Loucy (cell line): ENCODE results near the gene MS4A10.

Source experiments
- H2AFZ ChIP-seq: fragments of 200-600 bp; sonication (generic); 2 replicates; pipeline ENCODE4 v1.6.0; 2016; ENCODE audit warnings: antibody characterized with exemption, mild to moderate bottlenecking, low read length, moderate library complexity
- H3F3A ChIP-seq: fragments of 200-600 bp; 2 replicates; pipeline ENCODE4 v1.6.0; 2016; ENCODE audit warnings: antibody characterized with exemption, low read depth, mild to moderate bottlenecking
- H3K27me3 ChIP-seq: fragments of 200-600 bp; sonication (generic); 2 replicates; pipeline ENCODE4 v1.6.1; 2014; ENCODE audit warnings: low read length, mild to moderate bottlenecking; ENCODE audit not compliant: insufficient read depth, poor library complexity, severe bottlenecking
- H3K36me3 ChIP-seq: fragments of 200-600 bp; sonication (generic); 2 replicates; pipeline ENCODE4 v1.6.1; 2016; ENCODE audit warnings: low read length; ENCODE audit not compliant: insufficient read depth
- H3K4me1 ChIP-seq: fragments of 200-600 bp; sonication (generic); 2 replicates; pipeline ENCODE4 v1.5.1; 2014; ENCODE audit warnings: low read length, mild to moderate bottlenecking; ENCODE audit not compliant: insufficient read depth, poor library complexity, severe bottlenecking
- H3K4me2 ChIP-seq: fragments of 200-600 bp; sonication (generic); 2 replicates; pipeline ENCODE4 v1.6.0; 2014; ENCODE audit warnings: antibody characterized with exemption, low read length, low read depth, mild to moderate bottlenecking; ENCODE audit not compliant: poor library complexity, severe bottlenecking
- H3K4me3 ChIP-seq: fragments of 200-600 bp; sonication (generic); 2 replicates; pipeline ENCODE4 v1.5.1; 2014; ENCODE audit warnings: low read length, mild to moderate bottlenecking, mixed read lengths; ENCODE audit not compliant: poor library complexity, severe bottlenecking
- H3K79me2 ChIP-seq: fragments of 200-600 bp; sonication (generic); 2 replicates; pipeline ENCODE4 v1.6.1; 2014; ENCODE audit warnings: low read length; ENCODE audit not compliant: insufficient read depth
- H3K9ac ChIP-seq: fragments of 200-600 bp; sonication (generic); 2 replicates; pipeline ENCODE4 v1.6.0; 2014; ENCODE audit warnings: mild to moderate bottlenecking, low read depth, low read length, moderate library complexity; ENCODE audit not compliant: poor library complexity, severe bottlenecking
- H3K9me2 ChIP-seq: fragments of 200-600 bp; sonication (generic); replicated peaks from 2 replicates; pipeline ENCODE4 v1.6.1; 2016; ENCODE audit warnings: low read depth, low read length, mixed read lengths
- H3K9me3 ChIP-seq: fragments of 200-600 bp; sonication (generic); 2 replicates; pipeline ENCODE4 v1.6.1; 2014; ENCODE audit warnings: mild to moderate bottlenecking, antibody characterized with exemption, low read length, low read depth; ENCODE audit not compliant: insufficient read depth
- H4K20me1 ChIP-seq: fragments of 200-600 bp; sonication (generic); 2 replicates; pipeline ENCODE4 v1.6.0; 2014; ENCODE audit warnings: antibody characterized with exemption, low read length, mild to moderate bottlenecking; ENCODE audit not compliant: insufficient read depth, poor library complexity, severe bottlenecking
- CTCF ChIP-seq: fragments of 200-600 bp; sonication (generic); conservative IDR thresholded peaks from 2 replicates; pipeline ENCODE4 v1.5.1; 2014; ENCODE audit warnings: mild to moderate bottlenecking, antibody characterized with exemption, low read length
- EZH2phosphoT487 ChIP-seq: fragments of 200-600 bp; IDR thresholded peaks from 2 replicates; pipeline ENCODE4 v1.6.1; 2018; ENCODE audit warnings: antibody characterized with exemption, mild to moderate bottlenecking, moderate library complexity, borderline replicate concordance

Gene MS4A10

GRCh38 chr11:60809249-60809648 lies 24.1 kb downstream of the MS4A10 start:
- Histone ChIP-seq H3K36me3 (no peaks in the 10 kb centered on the region), H3K9ac (no peak overlapping the region), H3K4me3 (no peak overlapping the region), H3K27me3 (no peaks in the 10 kb centered on the region), H3F3A (no peaks in the 10 kb centered on the region), H3K79me2 (no peaks in the 10 kb centered on the region), H2AFZ (no peak overlapping the region), H4K20me1 (no peaks in the 10 kb centered on the region), H3K9me3 (no peaks in the 10 kb centered on the region), H3K9me2 (no peaks in the 10 kb centered on the region), H3K4me1 (no peaks in the 10 kb centered on the region), H3K4me2 (no peak overlapping the region)
- no peak for TF ChIP-seq EZH2phosphoT487
- no peak for TF ChIP-seq CTCF

GRCh38 chr11:60809691-60810090 lies 24.6 kb downstream of the MS4A10 start:
- no peak for TF ChIP-seq CTCF
- TF ChIP-seq EZH2phosphoT487, result no peak
- H2AFZ ChIP-seq, result no peak overlapping the region
- no peaks in the 10 kb centered on the region for H3K4me1 ChIP-seq
- H3K36me3 ChIP-seq, result no peaks in the 10 kb centered on the region
- H3K9me3 ChIP-seq, result no peaks in the 10 kb centered on the region
- no peak overlapping the region for H3K4me2 ChIP-seq
- H3K79me2 ChIP-seq, result no peaks in the 10 kb centered on the region
- no peaks in the 10 kb centered on the region for H3F3A ChIP-seq
- H3K9me2 ChIP-seq, result no peaks in the 10 kb centered on the region
- H3K27me3 ChIP-seq, result no peaks in the 10 kb centered on the region
- no peak overlapping the region for H3K9ac ChIP-seq
- H3K4me3 ChIP-seq, result no peak overlapping the region
- no peaks in the 10 kb centered on the region for H4K20me1 ChIP-seq

GRCh38 chr11:60810151-60810550 lies 25.0 kb downstream of the MS4A10 start:
- no peaks in the 10 kb centered on the region for H3K79me2 ChIP-seq
- H4K20me1 ChIP-seq, result no peaks in the 10 kb centered on the region
- no peaks in the 10 kb centered on the region for H3K27me3 ChIP-seq
- H3K9me3 ChIP-seq, result no peaks in the 10 kb centered on the region
- H3K9me2 ChIP-seq, result no peaks in the 10 kb centered on the region
- no peak overlapping the region for H3K4me3 ChIP-seq
- H3K4me1 ChIP-seq, result no peaks in the 10 kb centered on the region
- no peak overlapping the region for H3K4me2 ChIP-seq
- no peak overlapping the region for H2AFZ ChIP-seq
- H3K9ac ChIP-seq, result no peak overlapping the region
- no peaks in the 10 kb centered on the region for H3K36me3 ChIP-seq
- H3F3A ChIP-seq, result no peaks in the 10 kb centered on the region
- TF ChIP-seq EZH2phosphoT487 (no peak), CTCF (no peak)
